ENCODE data around the gene UNC5A.

UNC5A gene

GRCh38 chr5:176891331-176891958 lies 81.1 kb downstream of the UNC5A start:
- Histone ChIP-seq H3K4me3 (ENCODE audit: low read depth in 1 of 2, low read length in 2 of 2) (no peak overlapping the region), H3K4me2 (ENCODE audit: insufficient read depth, low read length) (no peak overlapping the region), H3K4me1 (ENCODE audit: insufficient read depth, low read length) (no peaks in the 10 kb centered on the region), H3K36me3 (ENCODE audit: insufficient read depth, low read length) (no peaks in the 10 kb centered on the region), H3K27me3 (ENCODE audit: insufficient read depth, low read length, poor library complexity) (peaks cover 5% of the 10 kb centered on the region), H3K9me3 (ENCODE audit: insufficient read depth, low read length, severe bottlenecking) (no peaks in the 10 kb centered on the region), H4K20me1 (ENCODE audit: insufficient read depth, low read length) (peaks cover 3% of the 10 kb centered on the region), H3K9ac (ENCODE audit: low read depth, low read length) (no peak overlapping the region), H3K79me2 (ENCODE audit: insufficient read depth, low read length) (no peaks in the 10 kb centered on the region), H2AFZ (ENCODE audit: low read depth, low read length) (no peak overlapping the region), H3K27ac (ENCODE audit: low read length) (no peak overlapping the region)
- TF ChIP-seq EZH2 (IDR thresholded peaks at IDR 0.05; ENCODE audit: borderline replicate concordance, low read depth, low read length, severe bottlenecking) (no peak), CTCF (IDR thresholded peaks at IDR 0.05; ENCODE audit: borderline replicate concordance, extremely low read depth, low read length, poor library complexity, severe bottlenecking) (no peak)
- no peak for ATAC-seq (ENCODE audit: insufficient read depth, low read depth)
- DNase-seq, result no peak

GRCh38 chr5:176892663-176893062 lies 82.3 kb downstream of the UNC5A start:
- Histone ChIP-seq H3K36me3 (ENCODE audit: insufficient read depth, low read length) (no peaks in the 10 kb centered on the region), H3K4me1 (ENCODE audit: insufficient read depth, low read length) (no peaks in the 10 kb centered on the region), H3K9ac (ENCODE audit: low read depth, low read length) (no peak overlapping the region), H3K27ac (ENCODE audit: low read length) (no peak overlapping the region), H3K4me3 (ENCODE audit: low read depth in 1 of 2, low read length in 2 of 2) (no peak overlapping the region), H2AFZ (ENCODE audit: low read depth, low read length) (no peak overlapping the region), H4K20me1 (ENCODE audit: insufficient read depth, low read length) (peaks cover 3% of the 10 kb centered on the region; the same call in 1 of the 2 replicates), H3K27me3 (ENCODE audit: insufficient read depth, low read length, poor library complexity) (peaks cover 5% of the 10 kb centered on the region), H3K79me2 (ENCODE audit: insufficient read depth, low read length) (no peaks in the 10 kb centered on the region), H3K9me3 (ENCODE audit: insufficient read depth, low read length, severe bottlenecking) (no peaks in the 10 kb centered on the region), H3K4me2 (ENCODE audit: insufficient read depth, low read length) (no peak overlapping the region)
- no peak for TF ChIP-seq CTCF (IDR thresholded peaks at IDR 0.05; ENCODE audit: borderline replicate concordance, extremely low read depth, low read length, poor library complexity, severe bottlenecking)
- TF ChIP-seq EZH2 (IDR thresholded peaks at IDR 0.05; ENCODE audit: borderline replicate concordance, low read depth, low read length, severe bottlenecking), result no peak
- no peak for ATAC-seq (ENCODE audit: insufficient read depth, low read depth)
- DNase-seq, result no peak

- Histone ChIP-seq H3K9ac (ENCODE audit: low read depth, low read length) (no peak overlapping the region), H3K4me1 (ENCODE audit: insufficient read depth, low read length) (no peaks in the 10 kb centered on the region), H4K20me1 (ENCODE audit: insufficient read depth, low read length) (peaks cover 3% of the 10 kb centered on the region; the same call in 1 of the 2 replicates), H3K9me3 (ENCODE audit: insufficient read depth, low read length, severe bottlenecking) (no peaks in the 10 kb centered on the region), H2AFZ (ENCODE audit: low read depth, low read length) (no peak overlapping the region), H3K79me2 (ENCODE audit: insufficient read depth, low read length) (no peaks in the 10 kb centered on the region), H3K4me3 (ENCODE audit: low read depth in 1 of 2, low read length in 2 of 2) (no peak overlapping the region), H3K27ac (ENCODE audit: low read length) (no peak overlapping the region), H3K27me3 (ENCODE audit: insufficient read depth, low read length, poor library complexity) (peaks cover 5% of the 10 kb centered on the region), H3K36me3 (ENCODE audit: insufficient read depth, low read length) (no peaks in the 10 kb centered on the region), H3K4me2 (ENCODE audit: insufficient read depth, low read length) (no peak overlapping the region)
- ATAC-seq (ENCODE audit: insufficient read depth, low read depth) (no peak), DNase-seq (no peak)
- TF ChIP-seq EZH2 (IDR thresholded peaks at IDR 0.05; ENCODE audit: borderline replicate concordance, low read depth, low read length, severe bottlenecking) (no peak), CTCF (IDR thresholded peaks at IDR 0.05; ENCODE audit: borderline replicate concordance, extremely low read depth, low read length, poor library complexity, severe bottlenecking) (no peak)
Measured at GRCh38 chr5:176894298-176894697, 83.9 kb downstream of the UNC5A start.
